K562 (cell line): ENCODE results near the gene TACC3. TPM values are rescaled to one million over a fixed set of nuclear protein-coding genes. Genes with fewer than 3 reads are reported as not detected.

Experiments
- ATAC-seq: fragments of 200-7000 bp; cut with Tn5 transposase; 3 replicates; pipeline ENCODE4 v1.9.1; 2020; ENCODE audit warnings: moderate library complexity
- BruUV-seq: library from RNA; stranded (reverse); fragments of 400-500 nt; replicated peaks from 2 replicates; lab custom pipeline; 2021; lab: Mats Ljungman, UMichigan
- CTCF ChIA-PET: fragments of 300-600 bp; formaldehyde crosslinking; extraction: SDS; loops from one replicate; lab custom pipeline; 2021; ENCODE audit warnings: low intra/inter-chr PET ratio; lab: Yijun Ruan, JAX
- POLR2A ChIA-PET: fragments of 300-600, 350-650 bp; sonication (Branson Sonifier 250); formaldehyde crosslinking; extraction: SDS; loops from one replicate; lab custom pipeline; 2021; ENCODE audit warnings: antibody characterized with exemption, inconsistent platforms; lab: Yijun Ruan, JAX
- DNase-seq, 4 experiments: peaks; one replicate each; pipeline versions ENCODE4 v3.0.0 to v3.0.0-alpha.2; 2011 to 2018; ENCODE audit warnings: low spot score in 3 of 4, mixed read lengths in 3 of 4; ENCODE audit errors: extremely low read depth in 1 of 4
- FAIRE-seq: peaks from 2 replicates; lab custom pipeline; 2011; peaks lifted over from hg19 to GRCh38; lab: Jason Lieb, UNC
- H2AFZ ChIP-seq: 2 replicates; pipeline ENCODE4 v1.6.0; 2011; ENCODE audit warnings: low read depth, low read length, control low read depth, inconsistent platforms
- H3K27ac ChIP-seq: fragments of 200-600 bp; 3 replicates; pipeline ENCODE4 v1.8.0; 2011; ENCODE audit warnings: low read depth, mild to moderate bottlenecking, control low read depth, inconsistent platforms, low read length, moderate library complexity, mixed read lengths; ENCODE audit errors: extremely low read depth
- H3K27me3 ChIP-seq, 2 experiments: fragments of 300-600 bp in 1 of 2; 2 replicates in 1 of 2; 3 replicates in 1 of 2; pipeline versions ENCODE4 v1.6.0 to v1.8.0; 2011; ENCODE audit warnings: inconsistent platforms in 2 of 2, low read length in 2 of 2, mild to moderate bottlenecking in 1 of 2, mixed read lengths in 1 of 2, moderate library complexity in 1 of 2; ENCODE audit not compliant: control insufficient read depth in 2 of 2, insufficient read depth in 2 of 2
- H3K36me3 ChIP-seq: fragments of 300-600 bp; 3 replicates; pipeline ENCODE4 v1.8.0; 2011; ENCODE audit warnings: mild to moderate bottlenecking, low read length, inconsistent platforms; ENCODE audit not compliant: control insufficient read depth, insufficient read depth
- H3K4me1 ChIP-seq, 2 experiments: fragments of 200-600 bp in 1 of 2; replicated peaks in 1 of 2; 2 replicates in 1 of 2; 3 replicates in 1 of 2; pipeline versions ENCODE4 v1.5.1 to v1.8.0; 2011; ENCODE audit warnings: inconsistent platforms in 2 of 2, low read length in 2 of 2, mild to moderate bottlenecking in 1 of 2, mixed read lengths in 1 of 2, moderate library complexity in 1 of 2; ENCODE audit not compliant: control insufficient read depth in 2 of 2, insufficient read depth in 2 of 2
- H3K4me2 ChIP-seq: 2 replicates; pipeline ENCODE4 v1.6.1; 2011; ENCODE audit warnings: low read length, control low read depth, inconsistent platforms, mixed read lengths; ENCODE audit not compliant: insufficient read depth
- H3K4me3 ChIP-seq: fragments of 200-600 bp; sonication (generic), shearing (Covaris generic); 2 replicates; pipeline ENCODE4 v1.5.1; 2016; ENCODE audit warnings: control low read depth, inconsistent platforms
- H3K79me2 ChIP-seq: fragments of 200-600 bp; 3 replicates; pipeline ENCODE4 v1.8.0; 2011; ENCODE audit warnings: low read length, inconsistent platforms; ENCODE audit not compliant: control insufficient read depth, insufficient read depth
- H3K9ac ChIP-seq, 2 experiments: 2 replicates each; pipeline versions ENCODE4 v1.6.0 to v1.6.1; 2011; ENCODE audit warnings: low read depth in 2 of 2, low read length in 2 of 2, control low read depth in 1 of 2, inconsistent platforms in 1 of 2, mild to moderate bottlenecking in 1 of 2, mixed read lengths in 1 of 2; ENCODE audit not compliant: insufficient read depth in 1 of 2
- H3K9me1 ChIP-seq: one replicate; pipeline ENCODE4 v1.6.0; 2011; ENCODE audit warnings: inconsistent platforms, mild to moderate bottlenecking, low read length, moderate library complexity; ENCODE audit not compliant: control insufficient read depth, insufficient read depth
- H3K9me3 ChIP-seq: replicated peaks from 2 replicates; pipeline ENCODE4 v1.5.1; 2011; ENCODE audit warnings: low read depth, low read length, inconsistent platforms; ENCODE audit not compliant: control insufficient read depth, insufficient read depth
- H4K20me1 ChIP-seq: replicated peaks from 2 replicates; pipeline ENCODE4 v1.6.1; 2011; ENCODE audit warnings: low read length, inconsistent platforms, mixed read lengths; ENCODE audit not compliant: control insufficient read depth, insufficient read depth
- MAZ ChIP-seq, 2 experiments: fragments of 450-650 bp in 1 of 2; sonication (generic) in 1 of 2; formaldehyde crosslinking; IDR thresholded peaks in 1 of 2; conservative IDR thresholded peaks in 1 of 2; 2 replicates each; pipeline versions ENCODE4 v1.4.0 to v1.5.0; 2020; ENCODE audit warnings: mild to moderate bottlenecking in 1 of 2, missing genetic modification reagents in 1 of 2
- MECOM ChIP-seq: fragments of 250-450 bp; sonication (Bioruptor Pico); IDR thresholded peaks from 2 replicates; pipeline ENCODE4 v1.8.0; 2022; ENCODE audit warnings: inconsistent platforms
- MYBL2 ChIP-seq, 2 experiments: fragments of 450-650 bp in 1 of 2; sonication (generic) in 1 of 2; formaldehyde crosslinking in 1 of 2; IDR thresholded peaks; 2 replicates each; pipeline versions ENCODE4 v1.6.1 to v1.8.1; 2017 to 2022; ENCODE audit warnings: borderline replicate concordance in 1 of 2, inconsistent platforms in 1 of 2, low read depth in 1 of 2, mild to moderate bottlenecking in 1 of 2, missing genetic modification reagents in 1 of 2, moderate library complexity in 1 of 2
- NR2F6 ChIP-seq: fragments of 450-650 bp; formaldehyde crosslinking; IDR thresholded peaks from 2 replicates; pipeline ENCODE4 v1.4.0; 2020; ENCODE audit warnings: mild to moderate bottlenecking
- SETDB1 ChIP-seq: IDR thresholded peaks from one replicate; pipeline ENCODE4 v1.6.1; 2012; ENCODE audit warnings: low read length, control low read depth, inconsistent platforms
- ZBTB5 ChIP-seq: fragments of 450-650 bp; IDR thresholded peaks from 2 replicates; pipeline ENCODE4 v1.6.1; 2017; ENCODE audit warnings: antibody characterized with exemption
- ZNF134 ChIP-seq: fragments of 250-450 bp; sonication (Bioruptor Pico); conservative IDR thresholded peaks from 2 replicates; pipeline ENCODE4 v1.4.0; 2020
- ZNF212 ChIP-seq: fragments of 450-650 bp; formaldehyde crosslinking; IDR thresholded peaks from 2 replicates; pipeline ENCODE4 v1.4.0; 2020; ENCODE audit warnings: mild to moderate bottlenecking
- ZNF232 ChIP-seq: sonication (generic); formaldehyde crosslinking; IDR thresholded peaks from 2 replicates; pipeline ENCODE4 v1.8.0; 2022; ENCODE audit warnings: mild to moderate bottlenecking, missing genetic modification reagents
- WGBS: fragments of 100-300 bp; shearing (Covaris generic); methylation state at CpG from one replicate; pipeline ENCODE4 v1.1.6; 2016; ENCODE audit warnings: low coverage, mixed read lengths; ENCODE audit not compliant: insufficient coverage; ENCODE audit errors: missing lambda C conversion rate; 5-methylcytosine and 5-hydroxymethylcytosine counted together
- in situ Hi-C: fragments of 300-500 bp; cut with MboI; formaldehyde crosslinking; loops from 4 replicates; pipeline ENCODE4 v1.15.0; 2018; ENCODE audit warnings: inconsistent platforms, mixed read lengths
- intact Hi-C: fragments of 100-400 bp; cut with micrococcal nuclease; formaldehyde crosslinking; loops from 2 replicates; pipeline ENCODE4 v1.14.2; 2022
- polyA plus RNA-seq, 8 experiments: library from polyadenylated mRNA; depleted of rRNA in 4 of 8; stranded (reverse) in 5 of 8; unstranded in 3 of 8; fragments of >200 nt; fragmentation: Nextera tagmentation in 2 of 8; fragmentation: Illumina TruSeq in 1 of 8; extraction: Ambion mirVana in 2 of 8; extraction: Trizol in 1 of 8; gene quantifications; 2 replicates each; pipeline versions ENCODE4 v1.2.1 to v1.2.3, GENCODE V29; 2011 to 2014; ENCODE audit warnings: inconsistent platforms in 1 of 8, missing spikeins in 1 of 8
- total RNA-seq, 7 experiments: library from RNA; depleted of rRNA in 6 of 7; stranded (reverse); fragments of >200 nt in 6 of 7; fragmentation: Illumina TruSeq in 2 of 7; extraction: Trizol in 2 of 7; gene quantifications; 2 replicates each; pipeline versions ENCODE4 v1.2.1 to v1.2.3, GENCODE V29; 2011 to 2021; ENCODE audit warnings: low replicate concordance in 1 of 7

The TACC3 gene
- total and polyA plus RNA-seq, 9 of the 15 experiments (the other 6 are each of a cell fraction or from before 2014, with no cell fraction given): 1.9 to 122 (median 55.6) TPM

- TF ChIP-seq SETDB1: no peak
- no peak for TF ChIP-seq MAZ (CRISPR knock-in tag; conservative IDR thresholded peaks at IDR 0.05 in 1 of 2, IDR thresholded peaks at IDR 0.05 in 1 of 2)
- TF ChIP-seq ZNF232 (CRISPR knock-in tag): no peak
- TF ChIP-seq NR2F6 (CRISPR knock-in tag): no peak
- no peak for TF ChIP-seq ZNF212 (CRISPR knock-in tag)
- TF ChIP-seq MYBL2 (IDR thresholded peaks at IDR 0.05; ENCODE audit: low read depth): no peak
- TF ChIP-seq MYBL2 (CRISPR knock-in tag; IDR thresholded peaks at IDR 0.05; ENCODE audit: borderline replicate concordance): no peak
- TF ChIP-seq ZBTB5: no peak
Measured at GRCh38 chr4:1706358-1706757, 15.0 kb upstream of the TACC3 start (continued).

GRCh38 chr4:1708581-1708980, 12.7 kb upstream of the TACC3 start:
- DNase-seq (no peak), FAIRE-seq (no peak), ATAC-seq (no peak)
- H3K9me3 ChIP-seq: no peaks in the 10 kb centered on the region
- H3K79me2 ChIP-seq: peaks cover 96% of the 10 kb centered on the region
- ChIA-PET POLR2A (interaction anchor here (0.6 to 6.8 kb wide), 9 partner anchors 8 to 162 kb away, joined by 3 to 49 read pairs (median 7); partner anchors contain the start of genes TACC3 and TMEM129), CTCF (interaction anchor here (0.5 kb wide), 1 partner anchor 146 kb away, joined by 3 read pairs; no protein-coding TSS in a partner anchor)
- no TSS peak for BruUV-seq
- TF ChIP-seq MECOM: no peak
- no peak for TF ChIP-seq ZNF134 (CRISPR knock-in tag)
- no peaks in the 10 kb centered on the region for H3K27me3 ChIP-seq
- peaks cover 18 to 32% of the 10 kb centered on the region in 2 experiments; a peak in 4 of 5 replicates for H3K4me1 ChIP-seq
- in situ Hi-C loops (no loop called here), intact Hi-C loops (no loop called here)
- peaks cover 3% of the 10 kb centered on the region for H3K9me1 ChIP-seq
- H3K9ac ChIP-seq: no peak overlapping the region
- H3K4me3 ChIP-seq: no peak overlapping the region
- peaks cover 33% of the 10 kb centered on the region for H4K20me1 ChIP-seq
- H2AFZ ChIP-seq: no peak overlapping the region
- H3K4me2 ChIP-seq: peak overlapping the region; percentile 26; the same call in 1 of the 2 replicates
- H3K27ac ChIP-seq: no peak overlapping the region
- H3K36me3 ChIP-seq: peaks cover 67% of the 10 kb centered on the region
- 0% methylated on average over 1 of the region's 1 CpG for WGBS
